GM12864 (cell line): Measurements from ENCODE around the gene FARP2.

Experiments used
- DNase-seq: peaks from one replicate; pipeline ENCODE4 v3.0.0-alpha.2; 2011; ENCODE audit warnings: low read depth
- H3K4me3 ChIP-seq: 2 replicates; pipeline ENCODE4 v1.5.1; 2011; ENCODE audit warnings: mild to moderate bottlenecking, low read depth, low read length, control low read depth
- CTCF ChIP-seq: IDR thresholded peaks from 2 replicates; pipeline ENCODE4 v1.5.1; 2011; ENCODE audit warnings: low read depth, mild to moderate bottlenecking, moderate library complexity, low read length, control low read depth, inconsistent platforms; ENCODE audit errors: missing control alignments

The FARP2 gene

GRCh38 chr2:241344925-241345651, 11.0 kb upstream of the FARP2 start:
- H3K4me3 ChIP-seq = no peak overlapping the region
- no peak for DNase-seq
- TF ChIP-seq CTCF = no peak

- no peak for DNase-seq
- TF ChIP-seq CTCF = no peak
- H3K4me3 ChIP-seq = no peak overlapping the region
Observed at GRCh38 chr2:241349941-241350340, 6.1 kb upstream of the FARP2 start.

- TF ChIP-seq CTCF = no peak
- H3K4me3 ChIP-seq = no peak overlapping the region
- DNase-seq = no peak
Observed at GRCh38 chr2:241350530-241350877, 5.6 kb upstream of the FARP2 start.

GRCh38 chr2:241350878-241351639, 5.0 kb upstream of the FARP2 start:
- DNase-seq = no peak
- H3K4me3 ChIP-seq = no peak overlapping the region
- TF ChIP-seq CTCF = no peak

- DNase-seq = no peak
- no peak overlapping the region for H3K4me3 ChIP-seq
- TF ChIP-seq CTCF = no peak
Observed at GRCh38 chr2:241351640-241352031, 4.4 kb upstream of the FARP2 start.

GRCh38 chr2:241352227-241352626, 3.9 kb upstream of the FARP2 start:
- TF ChIP-seq CTCF = no peak
- no peak for DNase-seq
- H3K4me3 ChIP-seq = no peak overlapping the region
